GM10847 (cell line): ENCODE measurements around the gene RSPH6A.

ENCODE experiments used
- POLR2A ChIP-seq: IDR thresholded peaks from 2 replicates; pipeline ENCODE4 v1.6.1; 2011; ENCODE audit not compliant: insufficient read length; ENCODE audit errors: extremely low read depth

RSPH6A gene

GRCh38 chr19:45752639-45753038, 62.5 kb downstream of the RSPH6A start:
- no peak for TF ChIP-seq POLR2A

GRCh38 chr19:45747513-45747912, 67.6 kb downstream of the RSPH6A start:
- no peak for TF ChIP-seq POLR2A

GRCh38 chr19:45746866-45747265, 68.2 kb downstream of the RSPH6A start:
- TF ChIP-seq POLR2A, result no peak
